Upper lobe of left lung (tissue), 4 donors: ENCODE measurements around the gene HSDL2.
A peak's percentile ranks its signal among the peaks of the same experiment; 100 is the strongest.

Source experiments
- EP300 ChIP-seq, 4 donors: sonication (generic); formaldehyde crosslinking; IDR thresholded peaks; one replicate each; pipeline ENCODE4 v1.5.1; 2017; ENCODE audit warnings: antibody characterized with exemption in 4 of 4, control low read depth in 2 of 4
- TF ChIP-seq, protein P1 (sequence below), 6 experiments: fragments of 450-650 bp in 4 of 6; fragments of 200-600 bp in 2 of 6; sonication (generic) in 2 of 6; IDR thresholded peaks; one replicate each; pipeline ENCODE4 v1.5.1; 2016 to 2019; ENCODE audit warnings: antibody characterized with exemption in 6 of 6

DNA sequence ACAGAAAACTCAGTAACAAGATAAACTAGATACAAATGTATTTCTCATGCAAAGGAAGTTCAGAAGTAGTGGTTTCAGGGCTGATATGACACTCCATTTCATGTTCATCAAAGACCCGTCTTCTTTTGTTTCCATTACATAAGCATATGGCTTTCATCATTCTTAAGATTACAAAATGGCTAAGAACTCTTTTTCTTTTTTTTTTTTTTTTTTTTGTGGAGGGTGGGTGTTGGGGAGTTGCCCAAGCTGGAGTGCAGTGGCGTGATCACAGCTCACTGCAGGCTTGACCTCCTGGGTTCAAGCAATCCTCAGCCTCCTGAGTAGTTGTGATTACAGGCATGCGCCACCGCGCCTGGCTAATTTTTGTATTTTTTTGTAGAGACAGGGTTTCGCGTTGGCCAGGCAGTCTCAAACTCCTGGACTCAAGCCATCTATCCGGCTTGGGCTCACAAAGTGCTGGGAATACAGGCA lies 24.4 kb upstream of the HSDL2 start:
- TF ChIP-seq EP300 (IDR thresholded peaks at IDR 0.05), result peak in 1 of 4 donors; percentile 15
- TF ChIP-seq, protein P1, sequence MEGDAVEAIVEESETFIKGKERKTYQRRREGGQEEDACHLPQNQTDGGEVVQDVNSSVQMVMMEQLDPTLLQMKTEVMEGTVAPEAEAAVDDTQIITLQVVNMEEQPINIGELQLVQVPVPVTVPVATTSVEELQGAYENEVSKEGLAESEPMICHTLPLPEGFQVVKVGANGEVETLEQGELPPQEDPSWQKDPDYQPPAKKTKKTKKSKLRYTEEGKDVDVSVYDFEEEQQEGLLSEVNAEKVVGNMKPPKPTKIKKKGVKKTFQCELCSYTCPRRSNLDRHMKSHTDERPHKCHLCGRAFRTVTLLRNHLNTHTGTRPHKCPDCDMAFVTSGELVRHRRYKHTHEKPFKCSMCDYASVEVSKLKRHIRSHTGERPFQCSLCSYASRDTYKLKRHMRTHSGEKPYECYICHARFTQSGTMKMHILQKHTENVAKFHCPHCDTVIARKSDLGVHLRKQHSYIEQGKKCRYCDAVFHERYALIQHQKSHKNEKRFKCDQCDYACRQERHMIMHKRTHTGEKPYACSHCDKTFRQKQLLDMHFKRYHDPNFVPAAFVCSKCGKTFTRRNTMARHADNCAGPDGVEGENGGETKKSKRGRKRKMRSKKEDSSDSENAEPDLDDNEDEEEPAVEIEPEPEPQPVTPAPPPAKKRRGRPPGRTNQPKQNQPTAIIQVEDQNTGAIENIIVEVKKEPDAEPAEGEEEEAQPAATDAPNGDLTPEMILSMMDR (IDR thresholded peaks at IDR 0.05), result no peak
